Ishikawa (cell line): Measurements from ENCODE around the gene MYH7.

ENCODE experiments used
- CEBPB ChIP-seq: IDR thresholded peaks from 2 replicates; pipeline ENCODE4 v1.6.1; 2012
- CREB1 ChIP-seq: IDR thresholded peaks from 2 replicates; pipeline ENCODE4 v1.6.1; 2012; ENCODE audit warnings: low read depth
- EGR1 ChIP-seq: IDR thresholded peaks from 2 replicates; pipeline ENCODE4 v1.6.1; 2012
- EP300 ChIP-seq: IDR thresholded peaks from 2 replicates; pipeline ENCODE4 v1.6.1; 2012; ENCODE audit warnings: borderline replicate concordance
- FOXM1 ChIP-seq: IDR thresholded peaks from 2 replicates; pipeline ENCODE4 v1.6.1; 2012; ENCODE audit warnings: low read depth, borderline replicate concordance
- MAX ChIP-seq: IDR thresholded peaks from 2 replicates; pipeline ENCODE4 v1.6.1; 2012
- NFIC ChIP-seq: IDR thresholded peaks from 2 replicates; pipeline ENCODE4 v1.6.1; 2012
- RAD21 ChIP-seq: IDR thresholded peaks from 2 replicates; pipeline ENCODE4 v1.6.1; 2012; ENCODE audit warnings: low read depth
- REST ChIP-seq: IDR thresholded peaks from 2 replicates; pipeline ENCODE4 v1.6.1; 2012; ENCODE audit warnings: low read depth, mild to moderate bottlenecking
- TAF1 ChIP-seq: IDR thresholded peaks from 2 replicates; pipeline ENCODE4 v1.6.1; 2012; ENCODE audit warnings: low read depth, mild to moderate bottlenecking
- TCF12 ChIP-seq: IDR thresholded peaks from 2 replicates; pipeline ENCODE4 v1.6.1; 2012; ENCODE audit warnings: low read depth
- TEAD4 ChIP-seq: IDR thresholded peaks from 2 replicates; pipeline ENCODE4 v1.6.1; 2012
- USF1 ChIP-seq: IDR thresholded peaks from 2 replicates; pipeline ENCODE4 v1.6.1; 2012
- YY1 ChIP-seq: IDR thresholded peaks from 2 replicates; pipeline ENCODE4 v1.6.1; 2012; ENCODE audit warnings: low read depth
- ZBTB7A ChIP-seq: IDR thresholded peaks from 2 replicates; pipeline ENCODE4 v1.6.1; 2012; ENCODE audit warnings: low read depth

MYH7 gene

GRCh38 chr14:23379366-23380196 is 55.9 kb downstream of the MYH7 start:
- TF ChIP-seq TCF12 (no peak), FOXM1 (no peak), EP300 (no peak), NFIC (peak; percentile 48; the same call in 1 of the 2 replicates), YY1 (no peak), MAX (no peak), TAF1 (no peak), CEBPB (no peak), REST (no peak), RAD21 (peak; percentile 88)

- TF ChIP-seq EGR1, result no peak
- no peak for TF ChIP-seq USF1
- TF ChIP-seq EP300, result no peak
Observed at GRCh38 chr14:23378612-23379220, 56.7 kb downstream of the MYH7 start.

GRCh38 chr14:23377573-23378563 is 57.6 kb downstream of the MYH7 start:
- TF ChIP-seq YY1 (no peak), CEBPB (no peak), REST (no peak), TCF12 (no peak), EGR1 (no peak), TEAD4 (no peak), EP300 (no peak), RAD21 (no peak), FOXM1 (no peak)

GRCh38 chr14:23377198-23377550 is 58.3 kb downstream of the MYH7 start:
- TF ChIP-seq RAD21, result no peak

- TF ChIP-seq CREB1, result no peak
- no peak for TF ChIP-seq EGR1
- TF ChIP-seq CEBPB, result no peak
- TF ChIP-seq FOXM1, result no peak
- TF ChIP-seq RAD21, result no peak
- no peak for TF ChIP-seq ZBTB7A
- no peak for TF ChIP-seq YY1
- no peak for TF ChIP-seq TEAD4
- TF ChIP-seq MAX, result no peak
- no peak for TF ChIP-seq REST
- no peak for TF ChIP-seq NFIC
- no peak for TF ChIP-seq TCF12
- TF ChIP-seq USF1, result no peak
- no peak for TF ChIP-seq EP300
- no peak for TF ChIP-seq TAF1
Observed at GRCh38 chr14:23376482-23377197, 58.8 kb downstream of the MYH7 start, which contains the start of gene CMTM5. CMTM5 (plus strand) TSS chr14:23377046; CDS start chr14:23377252, 206 bp downstream.
